ENCODE results near the gene POLD1.

- TF ChIP-seq CTCF (IDR thresholded peaks at IDR 0.05; ENCODE audit: insufficient read depth, low read length, poor library complexity, severe bottlenecking) (no peak), EZH2phosphoT487 (conservative IDR thresholded peaks at IDR 0.05; ENCODE audit: low read length) (no peak)
Observed at GRCh38 chr19:50431343-50432220, 47.4 kb downstream of the POLD1 start.
